Karpas-422 (cell line): ENCODE data around the gene INAFM1. TPM values are rescaled to one million over a fixed set of nuclear protein-coding genes. Genes with fewer than 3 reads are reported as not detected.
A peak's percentile ranks its signal among the peaks of the same experiment; 100 is the strongest.

Source experiments
- DNase-seq: peaks from one replicate; pipeline ENCODE4 v3.0.0-alpha.2; 2015
- H2AFZ ChIP-seq: fragments of 200-600 bp; sonication (generic); 2 replicates; pipeline ENCODE4 v1.6.1; 2014; ENCODE audit warnings: antibody characterized with exemption, low read length, mixed read lengths
- H3K27ac ChIP-seq: fragments of 200-600 bp; sonication (generic); 2 replicates; pipeline ENCODE4 v1.5.1; 2014; ENCODE audit warnings: mild to moderate bottlenecking, low read length, moderate library complexity
- H3K27me3 ChIP-seq: fragments of 200-600 bp; sonication (generic); 2 replicates; pipeline ENCODE4 v1.6.1; 2014; ENCODE audit warnings: low read length, mixed read lengths
- H3K36me3 ChIP-seq: fragments of 200-600 bp; sonication (generic); 2 replicates; pipeline ENCODE4 v1.6.1; 2014; ENCODE audit warnings: low read length, mixed read lengths; ENCODE audit not compliant: insufficient read depth
- H3K4me1 ChIP-seq: fragments of 200-600 bp; sonication (generic); 2 replicates; pipeline ENCODE4 v1.6.1; 2014; ENCODE audit warnings: mild to moderate bottlenecking, low read length, mixed read lengths
- H3K4me2 ChIP-seq: fragments of 200-600 bp; sonication (generic); 2 replicates; pipeline ENCODE4 v1.6.1; 2014; ENCODE audit warnings: low read length, low read depth, mild to moderate bottlenecking; ENCODE audit not compliant: poor library complexity, severe bottlenecking
- H3K4me3 ChIP-seq: fragments of 200-600 bp; sonication (generic); 2 replicates; pipeline ENCODE4 v1.5.1; 2014; ENCODE audit warnings: mild to moderate bottlenecking, antibody characterized with exemption, low read length, mixed read lengths
- H3K79me2 ChIP-seq: fragments of 200-600 bp; sonication (generic); 2 replicates; pipeline ENCODE4 v1.6.1; 2014; ENCODE audit warnings: mild to moderate bottlenecking, low read length, mixed read lengths
- H3K9ac ChIP-seq: fragments of 200-600 bp; sonication (generic); 2 replicates; pipeline ENCODE4 v1.6.0; 2014; ENCODE audit warnings: low read length
- H3K9me2 ChIP-seq: fragments of 200-600 bp; sonication (generic), shearing (Covaris generic); replicated peaks from 2 replicates; pipeline ENCODE4 v1.6.0; 2014; ENCODE audit warnings: mild to moderate bottlenecking, low read length, moderate library complexity; ENCODE audit not compliant: insufficient read depth
- H3K9me3 ChIP-seq: fragments of 300-700, 200-600 bp; sonication (generic); 2 replicates; pipeline ENCODE4 v1.6.1; 2014; ENCODE audit warnings: low read length, mixed read lengths
- H4K20me1 ChIP-seq: fragments of 200-600 bp; sonication (generic); 2 replicates; pipeline ENCODE4 v1.6.1; 2014; ENCODE audit warnings: mild to moderate bottlenecking, antibody characterized with exemption, low read length, low read depth; ENCODE audit not compliant: insufficient read depth
- total RNA-seq: library from RNA; depleted of rRNA; stranded (reverse); fragments of >200 nt; shearing (Covaris generic); gene quantifications from 2 replicates; pipeline ENCODE4 v1.2.3, GENCODE V29; 2014; ENCODE audit warnings: low replicate concordance

The INAFM1 gene
- total RNA-seq, 1 experiment from 2014 or later, result 4.6 TPM

DNA sequence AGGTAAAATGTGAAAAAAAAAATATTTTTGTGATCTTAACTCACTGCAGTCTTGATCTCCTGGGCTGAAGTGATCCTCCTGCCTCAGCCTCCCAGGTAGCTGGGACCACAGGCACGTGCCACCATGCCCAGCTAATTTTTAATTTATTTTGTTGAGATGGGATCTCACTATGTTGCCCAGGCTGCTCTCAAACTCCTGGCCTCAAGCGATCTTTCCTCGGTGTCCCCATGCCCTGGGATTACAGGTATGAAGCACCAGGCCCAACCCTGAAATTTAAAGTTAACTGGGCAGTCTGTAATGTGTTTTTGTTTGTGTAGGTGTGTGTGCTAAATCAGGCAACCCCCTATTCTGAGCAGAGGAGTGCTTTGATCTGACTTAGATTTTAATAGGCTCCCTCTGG, 31.6 kb downstream of the INAFM1 start:
- H3K4me3 ChIP-seq, result no peak overlapping the region
- H2AFZ ChIP-seq, result no peak overlapping the region
- H3K79me2 ChIP-seq, result no peaks in the 10 kb centered on the region
- H3K9ac ChIP-seq, result no peak overlapping the region
- no peaks in the 10 kb centered on the region for H3K9me3 ChIP-seq
- H3K36me3 ChIP-seq, result no peaks in the 10 kb centered on the region
- H3K4me2 ChIP-seq, result no peak overlapping the region
- no peaks in the 10 kb centered on the region for H3K9me2 ChIP-seq
- H3K27ac ChIP-seq, result no peak overlapping the region
- no peaks in the 10 kb centered on the region for H3K27me3 ChIP-seq
- H3K4me1 ChIP-seq, result peaks cover 13% of the 10 kb centered on the region
- H4K20me1 ChIP-seq, result no peaks in the 10 kb centered on the region
- DNase-seq, result no peak

DNA sequence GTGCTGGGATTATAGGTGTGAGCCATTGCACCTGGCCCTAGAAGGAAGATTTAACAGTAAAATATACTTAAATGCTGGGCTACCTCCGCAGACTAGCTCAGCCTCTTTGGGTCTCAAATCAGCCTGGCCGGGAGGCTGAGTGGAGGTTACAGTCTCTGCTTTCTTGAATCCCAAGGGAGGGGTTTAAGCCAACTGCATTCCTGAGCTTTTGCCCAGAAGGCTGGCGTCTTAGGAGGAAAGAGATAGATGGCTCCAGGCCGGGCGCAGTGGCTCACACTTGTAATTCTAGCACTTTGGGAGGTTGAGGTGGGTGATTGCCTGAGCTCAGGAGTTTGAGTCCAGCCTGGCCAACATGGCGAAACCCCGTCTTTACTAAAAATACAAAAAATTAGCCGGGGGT, 34.4 kb downstream of the INAFM1 start:
- Histone ChIP-seq H3K4me2 (peak overlapping the region; percentile 38), H2AFZ (no peak overlapping the region), H3K36me3 (no peaks in the 10 kb centered on the region), H3K9me3 (no peaks in the 10 kb centered on the region), H4K20me1 (no peaks in the 10 kb centered on the region), H3K79me2 (no peaks in the 10 kb centered on the region), H3K4me1 (peaks cover 13% of the 10 kb centered on the region), H3K27ac (no peak overlapping the region), H3K4me3 (no peak overlapping the region), H3K27me3 (no peaks in the 10 kb centered on the region), H3K9ac (no peak overlapping the region), H3K9me2 (no peaks in the 10 kb centered on the region)
- DNase-seq, result peak; percentile 66

DNA sequence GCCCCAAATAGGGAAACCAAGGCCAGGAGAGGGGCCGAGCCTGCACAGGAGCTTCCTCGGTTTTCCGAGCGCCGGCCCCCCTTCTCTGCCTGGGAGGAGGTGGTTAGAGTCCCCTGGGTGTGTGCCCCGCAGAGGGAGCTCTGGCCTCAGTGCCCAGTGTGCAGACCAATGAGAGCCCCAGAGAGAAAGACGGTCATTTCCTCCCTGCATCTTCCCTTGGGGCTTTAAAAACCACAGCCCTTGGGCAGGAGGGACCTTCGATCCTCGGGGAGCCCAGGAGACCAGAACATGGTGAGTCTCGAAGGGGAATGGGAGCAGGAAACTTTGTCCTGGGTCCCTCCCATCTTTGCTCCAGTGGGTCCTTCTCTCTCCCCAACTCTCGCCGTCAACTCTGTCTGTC, 34.9 kb downstream of the INAFM1 start, which contains the start of gene C5AR1:
C5AR1 (plus strand) TSS at position 254 of the 400 bp plus-strand sequence; CDS start at position 289, 35 bp downstream.
- no peak within 1 kb of the TSS for H2AFZ ChIP-seq
- no peaks in the 10 kb centered on the region for H3K9me2 ChIP-seq
- peaks cover 13% of the 10 kb centered on the region for H3K4me1 ChIP-seq
- H3K9ac ChIP-seq, result no peak within 1 kb of the TSS
- no peaks in the 10 kb centered on the region for H3K79me2 ChIP-seq
- H3K4me2 ChIP-seq, result peak within 1 kb of the TSS; percentile 38
- no peak within 1 kb of the TSS for H3K4me3 ChIP-seq
- no peak within 1 kb of the TSS for H3K27ac ChIP-seq
- DNase-seq, result peak; percentile 56
- no peaks in the 10 kb centered on the region for H3K9me3 ChIP-seq
- no peaks in the 10 kb centered on the region for H4K20me1 ChIP-seq
- H3K36me3 ChIP-seq, result no peaks in the 10 kb centered on the region
- no peaks in the 10 kb centered on the region for H3K27me3 ChIP-seq

DNA sequence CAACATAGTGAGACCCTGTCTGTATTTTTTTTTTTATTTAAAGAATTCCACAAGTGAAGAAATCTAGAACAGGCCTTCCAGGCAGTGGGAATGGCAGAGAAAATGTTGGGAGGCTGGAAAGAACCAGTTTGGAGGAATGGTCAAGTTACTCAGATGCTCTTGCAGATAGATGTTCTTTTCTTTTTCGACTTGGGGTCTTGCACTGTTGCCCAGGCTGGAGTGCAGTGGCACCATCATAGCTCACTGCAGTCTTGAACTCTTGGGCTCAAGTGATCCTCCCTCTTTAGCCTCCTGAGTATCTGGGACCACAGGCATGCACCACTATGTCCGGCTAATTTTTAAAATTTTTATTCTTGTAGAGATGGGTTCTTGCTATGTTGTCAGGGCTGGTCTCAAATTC, 35.6 kb downstream of the INAFM1 start:
- peaks cover 15% of the 10 kb centered on the region for H3K4me1 ChIP-seq
- no peaks in the 10 kb centered on the region for H3K9me2 ChIP-seq
- no peak overlapping the region for H3K4me3 ChIP-seq
- no peak overlapping the region for H2AFZ ChIP-seq
- H3K27ac ChIP-seq, result no peak overlapping the region
- H3K9me3 ChIP-seq, result no peaks in the 10 kb centered on the region
- DNase-seq, result no peak
- H3K9ac ChIP-seq, result no peak overlapping the region
- no peak overlapping the region for H3K4me2 ChIP-seq
- no peaks in the 10 kb centered on the region for H3K79me2 ChIP-seq
- no peaks in the 10 kb centered on the region for H4K20me1 ChIP-seq
- H3K27me3 ChIP-seq, result no peaks in the 10 kb centered on the region
- H3K36me3 ChIP-seq, result no peaks in the 10 kb centered on the region

DNA sequence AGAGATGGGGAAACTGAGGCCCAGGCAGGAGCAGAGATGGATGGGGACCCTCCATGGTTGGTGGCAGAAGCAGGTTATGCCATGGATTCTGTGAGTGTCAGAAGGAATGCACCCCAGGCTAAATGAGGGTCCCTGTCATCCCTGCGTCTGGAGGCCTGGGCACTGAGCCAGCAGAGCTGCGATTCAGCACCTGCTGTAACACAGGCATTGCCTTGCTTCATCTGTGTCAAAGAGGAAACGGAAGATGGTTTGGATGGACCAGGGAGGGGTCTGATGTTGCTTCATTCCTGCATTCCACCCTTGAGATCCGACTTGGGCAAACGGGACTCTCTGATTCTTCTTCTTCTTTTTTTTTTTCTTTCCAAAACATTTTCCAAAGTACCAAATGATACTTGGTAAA, 36.1 kb downstream of the INAFM1 start:
- Histone ChIP-seq H2AFZ (no peak overlapping the region), H3K4me2 (no peak overlapping the region), H3K9me2 (no peaks in the 10 kb centered on the region), H3K27ac (no peak overlapping the region), H3K79me2 (no peaks in the 10 kb centered on the region), H3K4me3 (no peak overlapping the region), H3K9me3 (no peaks in the 10 kb centered on the region), H3K27me3 (no peaks in the 10 kb centered on the region), H3K4me1 (peaks cover 18% of the 10 kb centered on the region), H3K36me3 (no peaks in the 10 kb centered on the region), H4K20me1 (no peaks in the 10 kb centered on the region), H3K9ac (no peak overlapping the region)
- no peak for DNase-seq

GRCh38 chr19:47312366-47313006, 37.8 kb downstream of the INAFM1 start:
- no peak for DNase-seq
- no peaks in the 10 kb centered on the region for H3K79me2 ChIP-seq
- no peak overlapping the region for H3K4me2 ChIP-seq
- no peak overlapping the region for H2AFZ ChIP-seq
- H3K4me1 ChIP-seq, result peaks cover 18% of the 10 kb centered on the region
- no peak overlapping the region for H3K27ac ChIP-seq
- no peaks in the 10 kb centered on the region for H3K36me3 ChIP-seq
- no peak overlapping the region for H3K9ac ChIP-seq
- H4K20me1 ChIP-seq, result no peaks in the 10 kb centered on the region
- no peak overlapping the region for H3K4me3 ChIP-seq
- no peaks in the 10 kb centered on the region for H3K9me2 ChIP-seq
- no peaks in the 10 kb centered on the region for H3K27me3 ChIP-seq
- H3K9me3 ChIP-seq, result no peaks in the 10 kb centered on the region

DNA sequence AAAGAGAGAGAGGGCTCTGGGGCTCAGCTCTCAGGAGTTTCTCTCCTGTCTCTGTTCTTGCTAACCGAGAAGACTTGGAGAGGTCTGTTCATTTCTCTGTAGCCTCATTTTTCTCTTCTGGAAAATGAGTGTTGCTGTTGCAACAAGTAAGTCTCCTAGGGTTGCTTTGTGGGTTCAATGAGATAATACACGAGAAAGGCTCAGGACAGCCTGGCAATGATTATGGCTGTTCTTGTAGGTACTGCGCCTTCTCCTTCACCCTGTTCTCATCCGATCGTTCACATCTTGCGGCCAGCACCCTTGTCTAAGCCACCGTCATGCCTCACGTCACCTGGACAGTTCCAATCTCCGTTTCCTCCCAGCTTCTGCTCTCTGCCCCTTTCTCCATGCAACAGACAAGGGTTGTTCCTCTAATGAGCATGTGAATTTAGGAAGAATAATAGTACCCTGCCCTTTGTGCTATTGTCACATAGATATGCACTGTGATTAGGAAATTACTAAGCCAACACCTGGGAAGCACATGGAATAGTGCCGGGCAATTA, 39.1 kb downstream of the INAFM1 start:
- Histone ChIP-seq H3K36me3 (no peaks in the 10 kb centered on the region), H4K20me1 (no peaks in the 10 kb centered on the region), H3K4me3 (no peak overlapping the region), H3K9me3 (no peaks in the 10 kb centered on the region), H3K4me1 (peaks cover 17% of the 10 kb centered on the region), H3K27me3 (no peaks in the 10 kb centered on the region), H3K27ac (no peak overlapping the region), H3K9me2 (no peaks in the 10 kb centered on the region), H3K4me2 (no peak overlapping the region), H3K9ac (no peak overlapping the region), H3K79me2 (no peaks in the 10 kb centered on the region), H2AFZ (no peak overlapping the region)
- no peak for DNase-seq

- H4K20me1 ChIP-seq, result no peaks in the 10 kb centered on the region
These were observed 40.6 kb downstream of the INAFM1 start for GRCh38 chr19:47315125-47315821.

More at GRCh38 chr19:47315125-47315821, 40.6 kb downstream of the INAFM1 start:
- H3K4me1 ChIP-seq, result peaks cover 5% of the 10 kb centered on the region
- no peak overlapping the region for H2AFZ ChIP-seq
- no peaks in the 10 kb centered on the region for H3K9me2 ChIP-seq
- no peaks in the 10 kb centered on the region for H3K79me2 ChIP-seq
- no peak overlapping the region for H3K4me2 ChIP-seq
- no peaks in the 10 kb centered on the region for H3K27me3 ChIP-seq
- H3K4me3 ChIP-seq, result no peak overlapping the region
- peak; percentile 66 for DNase-seq
- no peak overlapping the region for H3K27ac ChIP-seq
- no peaks in the 10 kb centered on the region for H3K36me3 ChIP-seq
- no peaks in the 10 kb centered on the region for H3K9me3 ChIP-seq
- H3K9ac ChIP-seq, result no peak overlapping the region
